H1 (cell line): ENCODE data around the gene THRB. TPM values are rescaled to one million over a fixed set of nuclear protein-coding genes. Genes with fewer than 3 reads are reported as not detected.

Experiments used
- CBX5 ChIP-seq: fragments of 300-800, 300-1000 bp; sonication (generic); IDR thresholded peaks from 2 replicates; pipeline ENCODE4 v1.7.1; 2016; ENCODE audit warnings: antibody characterized with exemption, low read length, low read depth
- HDAC2 ChIP-seq, 2 experiments: fragments of 300-600 bp in 1 of 2; sonication (generic) in 1 of 2; IDR thresholded peaks; 2 replicates each; pipeline ENCODE4 v1.6.1; 2011 to 2012; ENCODE audit warnings: low read depth in 2 of 2, low read length in 2 of 2, mild to moderate bottlenecking in 2 of 2, moderate library complexity in 2 of 2, borderline replicate concordance in 1 of 2, inconsistent platforms in 1 of 2
- RFX5 ChIP-seq: IDR thresholded peaks from 2 replicates; pipeline ENCODE4 v1.6.1; 2011; ENCODE audit warnings: low read depth, low read length, improper control_type of control experiment, borderline replicate concordance
- RNF2 ChIP-seq: fragments of 200-900, 300-1000 bp; sonication (generic); IDR thresholded peaks from 2 replicates; pipeline ENCODE4 v1.7.1; 2016; ENCODE audit warnings: borderline replicate concordance, low read depth, mild to moderate bottlenecking, antibody characterized with exemption, low read length; ENCODE audit not compliant: poor library complexity, severe bottlenecking; ENCODE audit errors: missing control alignments
- SP1 ChIP-seq: IDR thresholded peaks from 2 replicates; pipeline ENCODE4 v1.6.1; 2011; ENCODE audit warnings: low read depth, low read length
- polyA plus RNA-seq, 7 experiments: library from polyadenylated mRNA; depleted of rRNA in 3 of 7; stranded (reverse) in 5 of 7; unstranded in 2 of 7; fragments of >200 nt in 5 of 7; fragments of 200-250 nt in 2 of 7; gene quantifications; 1 replicate in 5 of 7; 2 replicates in 1 of 7; 4 replicates in 1 of 7; pipeline versions ENCODE4 v1.2.1 to v1.2.3, GENCODE V29; 2011 to 2013; ENCODE audit warnings: missing spikeins in 2 of 7, mixed read lengths in 2 of 7
- total RNA-seq: library from RNA; stranded (reverse); fragmentation: NEBNext Ultra II Directional; extraction: Animal tissue kit (Norgen Biotek cat#: 25700); gene quantifications from 2 replicates; pipeline ENCODE4 v1.2.1, GENCODE V29; 2021

The THRB gene
- total and polyA plus RNA-seq, 2 of the 8 experiments (the other 6 are each of a cell fraction or from before 2014, with no cell fraction given): 0.98 to 3.9 TPM

- TF ChIP-seq CBX5: no peak
- no peak for TF ChIP-seq SP1
- TF ChIP-seq RNF2: no peak
- TF ChIP-seq RFX5: no peak
- no peak for TF ChIP-seq HDAC2 (IDR thresholded peaks at IDR 0.05; ENCODE audit: borderline replicate concordance in 1 of 2, low read depth in 2 of 2, low read length in 2 of 2)
Measured at GRCh38 chr3:24196526-24196925, 298.1 kb downstream of the THRB start (continued).
